Measurements from ENCODE around the gene FAF1.

The FAF1 gene

DNA sequence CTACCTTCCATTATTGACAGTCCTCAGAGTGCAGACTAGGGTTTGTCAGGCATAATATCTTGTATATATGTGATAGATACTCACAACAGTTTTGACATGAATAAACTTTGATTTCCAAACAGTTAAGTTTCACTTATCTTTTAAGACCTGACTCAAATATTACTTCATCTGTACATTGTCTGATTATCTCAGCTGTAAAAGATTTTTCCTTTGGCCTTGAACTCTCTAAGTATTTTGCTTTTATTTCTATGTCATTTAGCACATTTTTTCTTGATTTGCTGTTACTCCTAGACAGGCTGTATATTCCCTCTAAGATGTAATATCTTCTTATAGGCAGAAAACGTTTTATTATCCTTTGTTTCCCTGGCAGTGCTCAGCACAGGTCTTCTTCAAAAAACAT lies 471.2 kb downstream of the FAF1 start:
- DNase-seq (ENCODE audit: low spot score), result no peak

- DNase-seq (ENCODE audit: low spot score), result no peak
These were observed 471.7 kb downstream of the FAF1 start for GRCh38 chr1:50488356-50488755.

GRCh38 chr1:50487725-50488124 lies 472.3 kb downstream of the FAF1 start:
- DNase-seq (ENCODE audit: low spot score), result no peak

GRCh38 chr1:50481142-50481736 lies 478.8 kb downstream of the FAF1 start:
- no peak for DNase-seq (ENCODE audit: low spot score)

- DNase-seq (ENCODE audit: low spot score), result no peak
These were observed 483.3 kb downstream of the FAF1 start for GRCh38 chr1:50476800-50477199.

DNA sequence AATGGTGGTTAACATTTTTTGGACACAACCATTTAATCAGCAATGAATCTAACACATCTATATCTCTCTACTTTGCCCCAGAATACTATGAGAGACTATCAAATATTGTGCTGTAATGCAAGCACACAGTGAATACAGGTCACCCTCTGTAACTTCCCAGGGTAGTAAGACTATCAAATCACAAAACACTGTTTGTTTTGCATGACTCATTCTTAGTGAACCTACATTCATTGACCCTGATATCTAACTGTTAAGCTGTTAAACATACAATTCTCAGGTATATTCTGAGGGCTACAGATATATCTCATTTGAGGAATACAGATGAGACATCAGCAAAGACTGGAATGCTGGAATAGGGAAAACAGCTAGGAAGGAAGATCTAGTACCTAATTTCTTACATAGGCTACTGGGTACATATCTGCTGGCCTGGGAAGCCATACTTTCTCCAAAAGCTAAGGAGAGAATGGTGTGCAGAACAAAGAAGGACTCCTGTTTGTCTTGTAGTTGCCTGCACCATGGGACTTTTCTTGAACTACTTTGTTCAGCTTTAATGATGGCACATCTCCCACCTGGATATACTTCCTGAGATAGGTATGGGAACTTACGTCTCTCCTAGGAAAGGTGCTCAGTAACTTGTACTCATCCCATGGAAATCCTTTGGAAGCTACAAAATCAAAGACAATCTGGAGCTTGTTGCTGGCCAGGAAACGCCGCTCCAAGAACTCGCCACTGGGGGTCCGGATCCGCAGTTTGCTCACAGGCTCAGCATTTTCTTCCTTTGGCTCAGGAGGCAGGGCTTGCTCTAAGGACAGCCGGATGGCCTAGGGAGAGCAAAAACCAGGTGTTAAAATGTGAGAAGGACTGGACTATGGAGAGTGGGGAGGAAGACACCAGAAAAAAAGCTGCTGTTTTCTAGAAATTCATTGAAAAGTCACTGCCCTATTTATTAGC lies 484.9 kb downstream of the FAF1 start:
- DNase-seq (ENCODE audit: low spot score), result no peak

GRCh38 chr1:50473513-50473912 lies 486.6 kb downstream of the FAF1 start:
- no peak for DNase-seq (ENCODE audit: low spot score)

DNA sequence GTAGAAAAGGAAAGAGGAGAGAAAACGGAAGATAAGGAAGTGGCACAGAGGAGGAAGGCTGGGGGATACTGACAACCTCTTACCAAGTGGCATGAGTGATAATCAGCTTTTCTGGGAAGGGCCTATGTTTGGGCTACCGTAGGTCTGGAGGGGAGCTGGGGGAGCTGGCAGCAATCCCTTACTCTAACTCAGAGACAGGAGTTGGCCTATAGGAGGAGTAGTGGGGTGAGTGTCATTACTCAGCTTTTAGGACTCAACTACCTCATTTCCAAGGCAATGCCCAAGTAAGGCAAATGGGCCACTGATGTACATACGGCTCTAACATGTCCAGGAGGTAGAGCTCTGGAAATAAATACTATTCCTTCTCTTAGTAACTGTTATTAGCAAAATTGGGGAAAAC lies 488.1 kb downstream of the FAF1 start:
- no peak for DNase-seq (ENCODE audit: low spot score)

DNA sequence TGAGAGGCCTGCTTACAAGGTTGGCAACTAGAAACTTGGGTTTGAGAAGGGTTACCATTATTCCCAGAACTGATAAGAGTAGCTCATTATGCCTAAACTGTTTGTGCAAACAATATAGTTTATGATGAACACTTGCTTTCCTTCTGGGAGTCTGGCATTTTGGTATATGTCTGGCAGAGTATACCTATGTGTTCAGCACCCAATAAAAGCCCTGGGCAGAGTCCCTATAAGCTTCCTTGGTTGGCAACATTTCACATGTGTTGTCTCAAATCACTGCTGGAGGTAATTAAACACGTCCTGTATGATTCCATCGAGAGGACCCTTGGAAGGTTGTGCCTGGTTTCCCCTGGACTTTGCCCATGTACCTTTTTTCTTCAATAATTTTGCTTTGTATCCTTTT lies 497.1 kb downstream of the FAF1 start:
- DNase-seq (ENCODE audit: low spot score), result no peak

- DNase-seq (ENCODE audit: low spot score), result no peak
These were observed 501.6 kb downstream of the FAF1 start for GRCh38 chr1:50458507-50458906.

DNA sequence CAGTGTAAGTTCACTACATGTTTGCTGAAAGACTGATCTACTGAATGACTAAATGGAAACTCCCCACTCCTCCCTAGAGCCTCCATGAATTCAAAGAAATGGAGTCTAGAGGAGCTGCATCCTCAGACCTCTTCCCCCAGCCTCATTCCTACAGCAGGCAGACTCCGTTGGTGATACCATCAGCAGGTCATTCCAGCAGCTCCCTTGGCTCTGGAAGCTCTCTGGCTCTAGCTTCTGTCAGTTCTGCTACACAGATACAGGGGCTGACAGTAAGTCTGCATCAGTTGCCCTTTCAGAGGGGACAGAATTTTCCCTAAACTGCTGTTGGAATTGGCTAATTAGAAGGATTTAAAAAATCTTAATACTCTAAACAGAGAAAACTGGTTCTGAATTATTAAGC lies 505.2 kb downstream of the FAF1 start:
- no peak for DNase-seq (ENCODE audit: low spot score)

DNA sequence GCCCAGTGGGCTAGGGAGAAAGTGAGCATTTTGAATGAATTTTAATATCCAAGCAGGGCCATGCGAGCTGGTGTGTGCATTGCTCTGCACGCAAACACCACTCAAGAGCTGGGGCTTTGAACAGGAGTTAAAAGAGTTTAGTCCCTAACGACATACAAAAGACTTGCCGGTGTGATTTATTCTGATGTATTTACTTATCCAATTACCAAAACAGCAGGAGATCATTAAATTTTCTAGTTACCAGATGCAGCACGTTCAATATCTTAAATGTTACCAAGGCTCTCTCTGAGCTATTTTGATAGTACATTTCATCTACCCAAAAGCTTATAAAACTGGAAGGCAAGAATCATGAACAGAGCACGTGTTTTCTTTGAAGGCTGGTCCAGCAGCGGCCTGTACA lies 506.8 kb downstream of the FAF1 start:
- DNase-seq (ENCODE audit: low spot score), result no peak

DNA sequence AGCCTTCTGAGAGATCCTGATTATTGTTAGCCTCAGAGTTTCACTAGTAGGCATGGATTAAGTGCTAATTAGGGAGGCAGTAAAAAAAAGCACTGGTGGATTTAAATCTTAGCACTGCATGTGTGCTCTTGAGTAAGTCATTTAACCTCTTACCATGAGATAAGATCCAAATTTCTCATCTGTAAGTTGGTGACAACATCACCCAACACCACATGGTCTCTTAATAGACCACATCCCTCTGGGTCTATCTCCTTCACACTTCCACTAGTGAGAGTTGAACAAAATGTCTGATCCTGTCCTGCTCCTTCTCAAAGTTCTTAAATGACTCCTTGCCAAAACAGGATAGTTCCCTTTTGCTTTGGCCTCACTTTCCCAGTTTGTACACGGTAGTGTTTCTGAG lies 507.4 kb downstream of the FAF1 start:
- DNase-seq (ENCODE audit: low spot score), result no peak

- no peak for DNase-seq (ENCODE audit: low spot score)
These were observed 509.0 kb downstream of the FAF1 start for GRCh38 chr1:50450861-50451653.

DNA sequence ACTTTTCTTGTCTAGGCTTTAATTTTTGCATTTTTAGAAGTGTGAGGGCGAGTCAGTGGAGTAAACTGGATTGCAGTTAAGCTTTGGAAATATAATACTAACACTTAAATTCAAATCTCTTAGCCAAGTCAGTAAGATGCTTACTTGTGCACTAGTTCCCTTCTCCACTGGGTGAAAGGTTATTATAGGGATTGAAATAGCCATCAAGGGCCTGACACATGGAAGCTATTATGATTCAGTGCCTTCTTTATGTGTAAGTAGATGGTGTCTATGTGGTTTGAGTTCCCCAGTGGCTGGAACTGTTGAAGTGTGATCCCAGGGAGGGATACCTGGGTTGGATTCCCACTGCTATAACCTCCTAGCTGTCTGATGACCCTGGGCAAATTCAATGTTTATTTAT lies 512.1 kb downstream of the FAF1 start:
- no peak for DNase-seq (ENCODE audit: low spot score)

DNA sequence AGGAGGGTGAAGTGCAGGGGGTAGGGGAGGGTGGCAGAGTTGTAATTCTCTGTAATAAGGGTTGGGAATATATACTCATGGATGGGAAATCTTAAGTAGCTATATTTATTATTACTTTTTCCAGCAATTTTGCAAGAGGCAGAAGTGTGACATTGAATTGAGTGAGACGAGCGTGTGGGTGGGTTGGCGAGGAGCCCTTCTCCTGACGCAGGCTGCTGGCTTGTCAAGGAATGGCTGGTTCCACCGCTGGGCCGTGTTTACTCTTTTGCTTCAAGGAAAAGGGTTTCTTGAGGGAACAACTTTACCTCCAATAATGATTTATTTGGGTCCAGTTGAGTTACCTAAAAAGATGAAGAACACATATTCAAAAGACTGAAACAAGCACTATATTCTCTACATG lies 518.9 kb downstream of the FAF1 start:
- DNase-seq (ENCODE audit: low spot score), result no peak

DNA sequence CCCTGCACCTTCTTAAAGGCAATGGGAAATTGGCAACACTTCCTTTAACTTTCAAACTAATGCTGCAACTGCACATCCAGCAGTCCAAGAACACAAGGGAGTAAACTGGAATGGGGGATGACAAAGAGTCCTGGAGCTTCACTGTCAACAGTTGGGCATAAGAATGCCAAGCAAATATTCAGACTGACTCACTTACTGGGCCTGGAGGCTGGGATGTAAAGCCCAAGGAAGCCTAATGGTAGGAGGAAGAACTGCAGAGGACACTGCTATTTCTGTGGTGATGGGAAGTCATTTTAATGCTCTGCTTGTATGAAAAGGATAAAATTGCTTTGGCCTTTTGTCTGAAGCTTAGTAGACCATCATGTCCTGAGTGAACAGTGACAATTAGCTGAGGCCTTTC lies 521.1 kb downstream of the FAF1 start:
- no peak for DNase-seq (ENCODE audit: low spot score)

- no peak for DNase-seq (ENCODE audit: low spot score)
These were observed 523.6 kb downstream of the FAF1 start for GRCh38 chr1:50436489-50436888.

GRCh38 chr1:50430010-50430405 lies 530.1 kb downstream of the FAF1 start:
- no peak for DNase-seq (ENCODE audit: low spot score)

DNA sequence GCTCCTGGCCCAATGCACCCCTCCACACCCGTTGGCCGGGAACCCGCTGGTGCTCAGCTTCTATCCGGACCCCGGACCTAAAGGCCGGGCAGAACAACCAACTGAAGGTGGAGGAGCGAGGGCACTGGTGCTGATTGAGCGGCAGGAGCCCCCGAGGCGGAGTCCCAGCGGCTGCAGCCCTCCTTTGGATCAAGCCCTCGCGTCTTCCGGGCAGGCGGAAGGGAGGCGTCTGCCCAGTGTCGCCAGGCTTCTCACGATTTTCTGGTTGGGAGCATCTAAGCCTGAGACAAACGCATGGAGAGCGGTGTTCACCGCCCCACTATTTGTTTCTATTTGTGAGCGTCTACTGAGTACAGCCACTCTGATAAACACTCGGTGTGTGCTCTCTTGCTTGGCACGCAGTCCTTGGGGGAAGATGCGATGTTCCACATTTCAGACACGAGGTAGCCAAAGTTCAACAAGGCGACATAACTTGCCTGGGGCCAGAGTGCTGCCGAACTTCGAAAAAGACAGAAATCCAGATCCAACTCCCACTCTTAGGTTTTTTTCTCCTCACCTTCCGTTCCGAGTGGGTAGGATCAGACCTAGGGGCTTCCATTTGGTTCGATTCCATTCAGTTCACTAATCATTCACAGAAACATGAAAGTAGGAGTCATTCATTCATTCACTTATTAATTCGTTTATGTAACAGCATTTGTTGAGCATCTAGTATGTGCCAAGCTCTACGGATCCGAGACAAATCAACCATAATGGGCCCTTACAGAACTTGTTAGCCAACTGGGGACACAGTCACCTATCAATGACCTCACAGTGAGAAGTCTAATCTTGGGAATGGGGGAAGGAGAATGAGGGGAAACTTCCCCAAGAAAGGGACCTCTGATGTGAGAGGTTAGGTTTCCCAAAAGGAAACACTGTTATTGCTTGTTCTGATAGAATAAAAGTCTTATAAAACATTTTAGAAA lies 532.0 kb downstream of the FAF1 start:
- DNase-seq (ENCODE audit: low spot score), result no peak

- DNase-seq (ENCODE audit: low spot score), result no peak
These were observed 532.8 kb downstream of the FAF1 start for GRCh38 chr1:50427086-50427817.

Measured in CD4-positive, alpha-beta T cell treated with Interleukin-6 at 100 ng/mL for 8 hours (primary cell).